ENCODE results near the gene PTPRJ. TPM values are rescaled to one million over a fixed set of nuclear protein-coding genes. Genes with fewer than 3 reads are reported as not detected.
A peak's percentile ranks its signal among the peaks of the same experiment; 100 is the strongest.

The PTPRJ gene
- total and polyA plus RNA-seq, 2 of the 13 experiments (the other 11 are each of a cell fraction or from before 2014, with no cell fraction given), result 1.0 to 1.2 TPM

DNA sequence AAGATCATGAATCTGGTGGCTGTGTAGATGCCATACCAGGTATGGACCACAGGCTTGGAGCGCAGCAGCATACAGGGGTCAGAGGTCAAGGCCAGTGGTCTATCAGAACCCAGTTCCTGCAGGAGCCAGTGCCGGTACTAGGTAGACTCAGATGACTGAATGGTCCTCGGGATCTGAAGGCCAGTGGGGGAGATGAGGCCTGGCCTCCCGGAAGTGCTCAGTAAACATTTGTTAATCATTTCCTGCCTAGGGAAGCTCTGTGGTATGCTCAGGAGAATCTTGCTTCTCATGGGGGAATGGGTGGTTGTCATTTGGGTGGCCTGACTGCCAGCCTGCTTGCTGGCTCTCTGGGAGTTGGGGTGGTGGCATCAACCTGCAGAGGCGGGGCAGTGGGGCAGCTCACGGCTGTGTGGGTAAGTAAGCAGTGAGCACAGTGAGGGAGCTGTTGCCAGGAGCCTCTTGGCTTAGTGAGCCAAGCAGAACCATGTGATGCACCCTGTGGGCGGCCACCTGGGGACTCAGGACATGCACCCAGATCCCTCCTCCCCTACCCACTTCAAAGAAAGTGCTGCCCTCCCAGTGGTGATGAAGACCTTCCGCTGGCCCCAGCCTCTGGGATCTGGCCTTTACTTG, 33.0 kb downstream of the PTPRJ start (continued):
- TF ChIP-seq, protein P1, sequence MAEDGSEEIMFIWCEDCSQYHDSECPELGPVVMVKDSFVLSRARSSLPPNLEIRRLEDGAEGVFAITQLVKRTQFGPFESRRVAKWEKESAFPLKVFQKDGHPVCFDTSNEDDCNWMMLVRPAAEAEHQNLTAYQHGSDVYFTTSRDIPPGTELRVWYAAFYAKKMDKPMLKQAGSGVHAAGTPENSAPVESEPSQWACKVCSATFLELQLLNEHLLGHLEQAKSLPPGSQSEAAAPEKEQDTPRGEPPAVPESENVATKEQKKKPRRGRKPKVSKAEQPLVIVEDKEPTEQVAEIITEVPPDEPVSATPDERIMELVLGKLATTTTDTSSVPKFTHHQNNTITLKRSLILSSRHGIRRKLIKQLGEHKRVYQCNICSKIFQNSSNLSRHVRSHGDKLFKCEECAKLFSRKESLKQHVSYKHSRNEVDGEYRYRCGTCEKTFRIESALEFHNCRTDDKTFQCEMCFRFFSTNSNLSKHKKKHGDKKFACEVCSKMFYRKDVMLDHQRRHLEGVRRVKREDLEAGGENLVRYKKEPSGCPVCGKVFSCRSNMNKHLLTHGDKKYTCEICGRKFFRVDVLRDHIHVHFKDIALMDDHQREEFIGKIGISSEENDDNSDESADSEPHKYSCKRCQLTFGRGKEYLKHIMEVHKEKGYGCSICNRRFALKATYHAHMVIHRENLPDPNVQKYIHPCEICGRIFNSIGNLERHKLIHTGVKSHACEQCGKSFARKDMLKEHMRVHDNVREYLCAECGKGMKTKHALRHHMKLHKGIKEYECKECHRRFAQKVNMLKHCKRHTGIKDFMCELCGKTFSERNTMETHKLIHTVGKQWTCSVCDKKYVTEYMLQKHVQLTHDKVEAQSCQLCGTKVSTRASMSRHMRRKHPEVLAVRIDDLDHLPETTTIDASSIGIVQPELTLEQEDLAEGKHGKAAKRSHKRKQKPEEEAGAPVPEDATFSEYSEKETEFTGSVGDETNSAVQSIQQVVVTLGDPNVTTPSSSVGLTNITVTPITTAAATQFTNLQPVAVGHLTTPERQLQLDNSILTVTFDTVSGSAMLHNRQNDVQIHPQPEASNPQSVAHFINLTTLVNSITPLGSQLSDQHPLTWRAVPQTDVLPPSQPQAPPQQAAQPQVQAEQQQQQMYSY (CRISPR knock-in tag; IDR thresholded peaks at IDR 0.05), result peak; percentile 94
- TF ChIP-seq FOXP4 (CRISPR knock-in tag; IDR thresholded peaks at IDR 0.05), result peak; percentile 68
- TF ChIP-seq, protein P2, sequence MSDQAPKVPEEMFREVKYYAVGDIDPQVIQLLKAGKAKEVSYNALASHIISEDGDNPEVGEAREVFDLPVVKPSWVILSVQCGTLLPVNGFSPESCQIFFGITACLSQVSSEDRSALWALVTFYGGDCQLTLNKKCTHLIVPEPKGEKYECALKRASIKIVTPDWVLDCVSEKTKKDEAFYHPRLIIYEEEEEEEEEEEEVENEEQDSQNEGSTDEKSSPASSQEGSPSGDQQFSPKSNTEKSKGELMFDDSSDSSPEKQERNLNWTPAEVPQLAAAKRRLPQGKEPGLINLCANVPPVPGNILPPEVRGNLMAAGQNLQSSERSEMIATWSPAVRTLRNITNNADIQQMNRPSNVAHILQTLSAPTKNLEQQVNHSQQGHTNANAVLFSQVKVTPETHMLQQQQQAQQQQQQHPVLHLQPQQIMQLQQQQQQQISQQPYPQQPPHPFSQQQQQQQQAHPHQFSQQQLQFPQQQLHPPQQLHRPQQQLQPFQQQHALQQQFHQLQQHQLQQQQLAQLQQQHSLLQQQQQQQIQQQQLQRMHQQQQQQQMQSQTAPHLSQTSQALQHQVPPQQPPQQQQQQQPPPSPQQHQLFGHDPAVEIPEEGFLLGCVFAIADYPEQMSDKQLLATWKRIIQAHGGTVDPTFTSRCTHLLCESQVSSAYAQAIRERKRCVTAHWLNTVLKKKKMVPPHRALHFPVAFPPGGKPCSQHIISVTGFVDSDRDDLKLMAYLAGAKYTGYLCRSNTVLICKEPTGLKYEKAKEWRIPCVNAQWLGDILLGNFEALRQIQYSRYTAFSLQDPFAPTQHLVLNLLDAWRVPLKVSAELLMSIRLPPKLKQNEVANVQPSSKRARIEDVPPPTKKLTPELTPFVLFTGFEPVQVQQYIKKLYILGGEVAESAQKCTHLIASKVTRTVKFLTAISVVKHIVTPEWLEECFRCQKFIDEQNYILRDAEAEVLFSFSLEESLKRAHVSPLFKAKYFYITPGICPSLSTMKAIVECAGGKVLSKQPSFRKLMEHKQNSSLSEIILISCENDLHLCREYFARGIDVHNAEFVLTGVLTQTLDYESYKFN (CRISPR knock-in tag; conservative IDR thresholded peaks at IDR 0.05), result peak; percentile 70
- TF ChIP-seq, protein P3, sequence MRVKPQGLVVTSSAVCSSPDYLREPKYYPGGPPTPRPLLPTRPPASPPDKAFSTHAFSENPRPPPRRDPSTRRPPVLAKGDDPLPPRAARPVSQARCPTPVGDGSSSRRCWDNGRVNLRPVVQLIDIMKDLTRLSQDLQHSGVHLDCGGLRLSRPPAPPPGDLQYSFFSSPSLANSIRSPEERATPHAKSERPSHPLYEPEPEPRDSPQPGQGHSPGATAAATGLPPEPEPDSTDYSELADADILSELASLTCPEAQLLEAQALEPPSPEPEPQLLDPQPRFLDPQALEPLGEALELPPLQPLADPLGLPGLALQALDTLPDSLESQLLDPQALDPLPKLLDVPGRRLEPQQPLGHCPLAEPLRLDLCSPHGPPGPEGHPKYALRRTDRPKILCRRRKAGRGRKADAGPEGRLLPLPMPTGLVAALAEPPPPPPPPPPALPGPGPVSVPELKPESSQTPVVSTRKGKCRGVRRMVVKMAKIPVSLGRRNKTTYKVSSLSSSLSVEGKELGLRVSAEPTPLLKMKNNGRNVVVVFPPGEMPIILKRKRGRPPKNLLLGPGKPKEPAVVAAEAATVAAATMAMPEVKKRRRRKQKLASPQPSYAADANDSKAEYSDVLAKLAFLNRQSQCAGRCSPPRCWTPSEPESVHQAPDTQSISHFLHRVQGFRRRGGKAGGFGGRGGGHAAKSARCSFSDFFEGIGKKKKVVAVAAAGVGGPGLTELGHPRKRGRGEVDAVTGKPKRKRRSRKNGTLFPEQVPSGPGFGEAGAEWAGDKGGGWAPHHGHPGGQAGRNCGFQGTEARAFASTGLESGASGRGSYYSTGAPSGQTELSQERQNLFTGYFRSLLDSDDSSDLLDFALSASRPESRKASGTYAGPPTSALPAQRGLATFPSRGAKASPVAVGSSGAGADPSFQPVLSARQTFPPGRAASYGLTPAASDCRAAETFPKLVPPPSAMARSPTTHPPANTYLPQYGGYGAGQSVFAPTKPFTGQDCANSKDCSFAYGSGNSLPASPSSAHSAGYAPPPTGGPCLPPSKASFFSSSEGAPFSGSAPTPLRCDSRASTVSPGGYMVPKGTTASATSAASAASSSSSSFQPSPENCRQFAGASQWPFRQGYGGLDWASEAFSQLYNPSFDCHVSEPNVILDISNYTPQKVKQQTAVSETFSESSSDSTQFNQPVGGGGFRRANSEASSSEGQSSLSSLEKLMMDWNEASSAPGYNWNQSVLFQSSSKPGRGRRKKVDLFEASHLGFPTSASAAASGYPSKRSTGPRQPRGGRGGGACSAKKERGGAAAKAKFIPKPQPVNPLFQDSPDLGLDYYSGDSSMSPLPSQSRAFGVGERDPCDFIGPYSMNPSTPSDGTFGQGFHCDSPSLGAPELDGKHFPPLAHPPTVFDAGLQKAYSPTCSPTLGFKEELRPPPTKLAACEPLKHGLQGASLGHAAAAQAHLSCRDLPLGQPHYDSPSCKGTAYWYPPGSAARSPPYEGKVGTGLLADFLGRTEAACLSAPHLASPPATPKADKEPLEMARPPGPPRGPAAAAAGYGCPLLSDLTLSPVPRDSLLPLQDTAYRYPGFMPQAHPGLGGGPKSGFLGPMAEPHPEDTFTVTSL (CRISPR knock-in tag; IDR thresholded peaks at IDR 0.05; ENCODE audit: borderline replicate concordance), result no peak
- peak; percentile 43; the same call in 1 of the 2 replicates for TF ChIP-seq ZFP91 (CRISPR knock-in tag; IDR thresholded peaks at IDR 0.05; ENCODE audit: borderline replicate concordance)
- TF ChIP-seq, protein P4, sequence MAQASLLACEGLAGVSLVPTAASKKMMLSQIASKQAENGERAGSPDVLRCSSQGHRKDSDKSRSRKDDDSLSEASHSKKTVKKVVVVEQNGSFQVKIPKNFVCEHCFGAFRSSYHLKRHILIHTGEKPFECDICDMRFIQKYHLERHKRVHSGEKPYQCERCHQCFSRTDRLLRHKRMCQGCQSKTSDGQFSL (CRISPR knock-in tag; IDR thresholded peaks at IDR 0.05), result 0 out of 2 replicates have a peak, but pooled peaks have one; percentile 23
- 0 out of 2 replicates have a peak, but pooled peaks have one; percentile 7 for TF ChIP-seq CEBPG (CRISPR knock-in tag; IDR thresholded peaks at IDR 0.05)
- peak; percentile 65; the same call in 1 of the 2 replicates for TF ChIP-seq ZNF691 (CRISPR knock-in tag; IDR thresholded peaks at IDR 0.05; ENCODE audit: borderline replicate concordance, low read depth)
